HepG2 (cell line): ENCODE data around the gene RBM19. TPM values are rescaled to one million over a fixed set of nuclear protein-coding genes. Genes with fewer than 3 reads are reported as not detected.

Experiments
- ATAC-seq: fragments of 200-7000 bp; cut with Tn5 transposase; 3 replicates; pipeline ENCODE4 v1.9.1; 2020; ENCODE audit warnings: mild to moderate bottlenecking, moderate library complexity
- BruUV-seq: library from RNA; stranded (reverse); fragments of 400-500 nt; replicated peaks from 2 replicates; lab custom pipeline; 2021; lab: Mats Ljungman, UMichigan
- CTCF ChIA-PET: fragments of 300-600 bp; formaldehyde crosslinking; extraction: SDS; loops from one replicate; lab custom pipeline; 2021; ENCODE audit warnings: low total read pairs, inconsistent platforms, low intra/inter-chr PET ratio; lab: Yijun Ruan, JAX
- POLR2A ChIA-PET: fragments of 350-600 bp; sonication (Branson Sonifier 250); formaldehyde crosslinking; loops from one replicate; lab custom pipeline; 2020; ENCODE audit warnings: antibody characterized with exemption, inconsistent platforms; lab: Yijun Ruan, JAX
- DNase-seq: peaks from one replicate; pipeline ENCODE4 v3.0.0-alpha.2; 2015; ENCODE audit warnings: low spot score
- FAIRE-seq: peaks from 3 replicates; lab custom pipeline; 2011; peaks lifted over from hg19 to GRCh38; lab: Jason Lieb, UNC
- H2AFZ ChIP-seq: one replicate; pipeline ENCODE4 v1.6.1; 2011; ENCODE audit warnings: low read length, inconsistent platforms
- H3K27ac ChIP-seq: fragments of 300-600 bp; 3 replicates; pipeline ENCODE4 v1.8.0; 2011; ENCODE audit warnings: mixed run types, mild to moderate bottlenecking, mixed read lengths, low read length, inconsistent platforms; ENCODE audit not compliant: insufficient read depth; ENCODE audit errors: extremely low read length
- H3K27me3 ChIP-seq, 2 experiments: fragments of 200-600 bp in 1 of 2; 2 replicates in 1 of 2; 3 replicates in 1 of 2; pipeline versions ENCODE4 v1.6.0 to v1.8.0; 2011; ENCODE audit warnings: low read length in 2 of 2, mild to moderate bottlenecking in 2 of 2, moderate library complexity in 2 of 2, inconsistent platforms in 1 of 2; ENCODE audit not compliant: insufficient read depth in 2 of 2, control insufficient read depth in 1 of 2
- H3K36me3 ChIP-seq, 2 experiments: fragments of 200-600 bp in 1 of 2; replicated peaks in 1 of 2; 2 replicates in 1 of 2; 3 replicates in 1 of 2; pipeline versions ENCODE4 v1.5.1 to v1.8.0; 2011; ENCODE audit warnings: low read length in 2 of 2, inconsistent platforms in 1 of 2; ENCODE audit not compliant: insufficient read depth in 2 of 2, control insufficient read depth in 1 of 2
- H3K4me1 ChIP-seq: 2 replicates; pipeline ENCODE4 v1.5.1; 2012; ENCODE audit warnings: low read length, inconsistent platforms; ENCODE audit not compliant: insufficient read depth
- H3K4me2 ChIP-seq: 2 replicates; pipeline ENCODE4 v1.6.0; 2011; ENCODE audit warnings: low read depth, low read length, inconsistent platforms
- H3K4me3 ChIP-seq, 3 experiments: fragments of 200-600 bp in 1 of 3; sonication (generic), shearing (Covaris generic) in 1 of 3; replicated peaks in 1 of 3; 2 replicates each; pipeline ENCODE4 v1.5.1; 2011 to 2016; ENCODE audit warnings: low read length in 3 of 3, inconsistent platforms in 2 of 3, low read depth in 2 of 3, mild to moderate bottlenecking in 2 of 3, control low read depth in 1 of 3, mixed read lengths in 1 of 3; ENCODE audit not compliant: insufficient read depth in 1 of 3
- H3K79me2 ChIP-seq: one replicate; pipeline ENCODE4 v1.6.1; 2011; ENCODE audit warnings: low read length, inconsistent platforms; ENCODE audit not compliant: insufficient read depth
- H3K9ac ChIP-seq: 2 replicates; pipeline ENCODE4 v1.6.0; 2011; ENCODE audit warnings: mild to moderate bottlenecking, low read depth, low read length, inconsistent platforms; ENCODE audit not compliant: insufficient read depth
- H3K9me3 ChIP-seq: 2 replicates; pipeline ENCODE4 v1.5.1; 2012; ENCODE audit warnings: mild to moderate bottlenecking, low read length
- H4K20me1 ChIP-seq: 2 replicates; pipeline ENCODE4 v1.6.0; 2011; ENCODE audit warnings: inconsistent platforms, mild to moderate bottlenecking, low read length, moderate library complexity; ENCODE audit not compliant: insufficient read depth
- EZH2 ChIP-seq: conservative IDR thresholded peaks from 2 replicates; pipeline ENCODE4 v1.6.1; 2012; ENCODE audit warnings: mild to moderate bottlenecking, low read depth, low read length, moderate library complexity
- JUND ChIP-seq: sonication (generic); formaldehyde crosslinking; IDR thresholded peaks from 2 replicates; pipeline ENCODE4 v1.8.0; 2022; ENCODE audit warnings: mild to moderate bottlenecking, missing genetic modification reagents
- NR2C2 ChIP-seq: sonication (generic); formaldehyde crosslinking; IDR thresholded peaks from 2 replicates; pipeline ENCODE4 v1.4.0; 2020; ENCODE audit warnings: missing genetic modification reagents, mild to moderate bottlenecking, moderate library complexity, borderline replicate concordance
- PTBP1 ChIP-seq: fragments of 200-400 bp; formaldehyde crosslinking; IDR thresholded peaks from 2 replicates; pipeline ENCODE4 v1.6.1; 2018; ENCODE audit warnings: low read length, low read depth; ENCODE audit not compliant: poor library complexity, severe bottlenecking
- RBM39 ChIP-seq: fragments of 200-400 bp; formaldehyde crosslinking; IDR thresholded peaks from one replicate; pipeline ENCODE4 v1.6.1; 2018; ENCODE audit warnings: antibody characterized with exemption, mild to moderate bottlenecking, low read depth, low read length; ENCODE audit not compliant: poor library complexity, severe bottlenecking
- SMAD3 ChIP-seq: sonication (generic); formaldehyde crosslinking; IDR thresholded peaks from 2 replicates; pipeline ENCODE4 v1.4.0; 2020; ENCODE audit warnings: missing genetic modification reagents
- STAG1 ChIP-seq: sonication (generic); formaldehyde crosslinking; IDR thresholded peaks from 2 replicates; pipeline ENCODE4 v1.4.0; 2020; ENCODE audit warnings: missing genetic modification reagents
- TRIM24 ChIP-seq: sonication (generic); formaldehyde crosslinking; IDR thresholded peaks from 2 replicates; pipeline ENCODE4 v1.8.0; 2022; ENCODE audit warnings: mild to moderate bottlenecking, missing genetic modification reagents
- ZBTB21 ChIP-seq: sonication (generic); formaldehyde crosslinking; IDR thresholded peaks from 2 replicates; pipeline ENCODE4 v1.4.0; 2020; ENCODE audit warnings: missing genetic modification reagents
- ZBTB3 ChIP-seq: sonication (generic); formaldehyde crosslinking; IDR thresholded peaks from 2 replicates; pipeline ENCODE4 v1.4.0; 2020; ENCODE audit warnings: low read depth, mild to moderate bottlenecking, moderate library complexity, missing genetic modification reagents, borderline replicate concordance
- ZNF337 ChIP-seq: sonication (generic); formaldehyde crosslinking; IDR thresholded peaks from 2 replicates; pipeline ENCODE4 v1.5.1; 2020; ENCODE audit warnings: missing genetic modification reagents, low read depth, mild to moderate bottlenecking, borderline replicate concordance
- ZNF343 ChIP-seq: sonication (generic); formaldehyde crosslinking; IDR thresholded peaks from 2 replicates; pipeline ENCODE4 v1.4.0; 2020; ENCODE audit warnings: mild to moderate bottlenecking, missing genetic modification reagents
- ZNF441 ChIP-seq: sonication (generic); formaldehyde crosslinking; IDR thresholded peaks from 2 replicates; pipeline ENCODE4 v1.7.0; 2021; ENCODE audit warnings: missing genetic modification reagents, borderline replicate concordance
- WGBS: methylation state at CpG from one replicate; pipeline ENCODE4 v1.1.6; 2017; ENCODE audit warnings: low lambda C conversion rate; 5-methylcytosine and 5-hydroxymethylcytosine counted together
- in situ Hi-C: cut with HindIII; loops from 2 replicates; pipeline ENCODE4 v1.10.0; 2017; ENCODE audit warnings: low pct_unique_long_range_greater_than_20kb; ENCODE audit not compliant: extremely low pct_ligation_motif_present
- intact Hi-C: fragments of 100-400 bp; cut with micrococcal nuclease; formaldehyde crosslinking; loops from one replicate; pipeline ENCODE4 v1.10.0; 2022; ENCODE audit not compliant: unreplicated experiment
- polyA plus RNA-seq, 8 experiments: library from polyadenylated mRNA; depleted of rRNA in 3 of 8; stranded (reverse) in 7 of 8; unstranded in 1 of 8; fragments of >200 nt; fragmentation: Illumina TruSeq in 4 of 8; extraction: Trizol in 4 of 8; gene quantifications; 2 replicates each; pipeline versions ENCODE4 v1.2.1 to v1.2.3, GENCODE V29; 2011 to 2016; ENCODE audit warnings: low read depth in 4 of 8, missing spikeins in 1 of 8, mixed read lengths in 1 of 8; ENCODE audit not compliant: insufficient read depth in 1 of 8
- total RNA-seq, 5 experiments: library from RNA; depleted of rRNA; stranded (reverse); fragments of >200 nt; fragmentation: Illumina TruSeq; extraction: Trizol; gene quantifications; 2 replicates each; pipeline ENCODE4 v1.2.3, GENCODE V29; 2016; ENCODE audit warnings: low read depth in 1 of 5
- TF ChIP-seq, protein P1 (sequence below): sonication (generic); formaldehyde crosslinking; IDR thresholded peaks from 2 replicates; pipeline ENCODE4 v1.5.1; 2020; ENCODE audit warnings: mild to moderate bottlenecking, missing genetic modification reagents, borderline replicate concordance
- TF ChIP-seq, protein P2 (sequence below): sonication (generic); formaldehyde crosslinking; IDR thresholded peaks from 2 replicates; pipeline ENCODE4 v1.4.0; 2020; ENCODE audit warnings: mild to moderate bottlenecking, low read depth, missing genetic modification reagents
- TF ChIP-seq, protein P3 (sequence below): sonication (generic); formaldehyde crosslinking; IDR thresholded peaks from 2 replicates; pipeline ENCODE4 v1.4.0; 2020; ENCODE audit warnings: missing genetic modification reagents

RBM19 gene
- total and polyA plus RNA-seq, 2 of the 13 experiments (the other 11 are each of a cell fraction or from before 2014, with no cell fraction given): 19.3 to 32.2 TPM

DNA sequence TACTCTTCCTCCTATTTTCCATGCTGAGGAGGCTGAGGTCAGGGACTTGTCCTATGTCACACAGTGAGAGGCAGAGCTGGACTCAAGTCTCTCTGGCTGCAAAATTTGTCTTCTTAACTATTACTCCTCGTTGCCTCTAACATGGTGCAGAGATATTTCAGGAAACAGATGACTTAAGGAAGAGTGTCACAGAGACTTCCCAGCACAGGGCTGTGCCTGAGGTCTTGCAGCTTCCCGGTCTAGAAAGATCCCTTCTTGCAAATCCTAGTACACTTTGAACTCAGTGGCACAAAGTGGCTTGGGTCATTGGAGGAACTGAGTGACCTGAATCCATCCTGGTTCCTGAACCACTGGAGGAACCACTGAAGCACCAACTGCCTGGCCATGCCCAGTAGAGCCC is 17.1 kb upstream of the RBM19 start:
- no peak for FAIRE-seq
- H3K27ac ChIP-seq: no peak overlapping the region
- ATAC-seq: no peak
- DNase-seq: no peak
- BruUV-seq: no TSS peak
- H2AFZ ChIP-seq: no peak overlapping the region
- CTCF ChIA-PET: no interaction called here
- H3K36me3 ChIP-seq: no peaks in the 10 kb centered on the region
- POLR2A ChIA-PET: no interaction called here
- 10% methylated on average over 2 of the region's 2 CpGs for WGBS
- intact Hi-C loops: no loop called here
- no peaks in the 10 kb centered on the region for H3K79me2 ChIP-seq
- no peaks in the 10 kb centered on the region for H4K20me1 ChIP-seq
- H3K27me3 ChIP-seq: no peaks in the 10 kb centered on the region
- in situ Hi-C loops: loop anchor here (10.0 to 25.0 kb wide), 4 partner anchors 232 to 1929 kb away; no protein-coding TSS in a partner anchor
- H3K4me1 ChIP-seq: peaks cover 42% of the 10 kb centered on the region
- H3K9me3 ChIP-seq: no peaks in the 10 kb centered on the region
- H3K4me3 ChIP-seq: no peak overlapping the region
- no peak overlapping the region for H3K4me2 ChIP-seq
- H3K9ac ChIP-seq: no peak overlapping the region
- TF ChIP-seq RBM39: no peak
- no peak for TF ChIP-seq EZH2
- no peak for TF ChIP-seq STAG1 (CRISPR knock-in tag)
- no peak for TF ChIP-seq ZNF343 (CRISPR knock-in tag)
- TF ChIP-seq ZNF337 (CRISPR knock-in tag): no peak
- TF ChIP-seq, protein P1, sequence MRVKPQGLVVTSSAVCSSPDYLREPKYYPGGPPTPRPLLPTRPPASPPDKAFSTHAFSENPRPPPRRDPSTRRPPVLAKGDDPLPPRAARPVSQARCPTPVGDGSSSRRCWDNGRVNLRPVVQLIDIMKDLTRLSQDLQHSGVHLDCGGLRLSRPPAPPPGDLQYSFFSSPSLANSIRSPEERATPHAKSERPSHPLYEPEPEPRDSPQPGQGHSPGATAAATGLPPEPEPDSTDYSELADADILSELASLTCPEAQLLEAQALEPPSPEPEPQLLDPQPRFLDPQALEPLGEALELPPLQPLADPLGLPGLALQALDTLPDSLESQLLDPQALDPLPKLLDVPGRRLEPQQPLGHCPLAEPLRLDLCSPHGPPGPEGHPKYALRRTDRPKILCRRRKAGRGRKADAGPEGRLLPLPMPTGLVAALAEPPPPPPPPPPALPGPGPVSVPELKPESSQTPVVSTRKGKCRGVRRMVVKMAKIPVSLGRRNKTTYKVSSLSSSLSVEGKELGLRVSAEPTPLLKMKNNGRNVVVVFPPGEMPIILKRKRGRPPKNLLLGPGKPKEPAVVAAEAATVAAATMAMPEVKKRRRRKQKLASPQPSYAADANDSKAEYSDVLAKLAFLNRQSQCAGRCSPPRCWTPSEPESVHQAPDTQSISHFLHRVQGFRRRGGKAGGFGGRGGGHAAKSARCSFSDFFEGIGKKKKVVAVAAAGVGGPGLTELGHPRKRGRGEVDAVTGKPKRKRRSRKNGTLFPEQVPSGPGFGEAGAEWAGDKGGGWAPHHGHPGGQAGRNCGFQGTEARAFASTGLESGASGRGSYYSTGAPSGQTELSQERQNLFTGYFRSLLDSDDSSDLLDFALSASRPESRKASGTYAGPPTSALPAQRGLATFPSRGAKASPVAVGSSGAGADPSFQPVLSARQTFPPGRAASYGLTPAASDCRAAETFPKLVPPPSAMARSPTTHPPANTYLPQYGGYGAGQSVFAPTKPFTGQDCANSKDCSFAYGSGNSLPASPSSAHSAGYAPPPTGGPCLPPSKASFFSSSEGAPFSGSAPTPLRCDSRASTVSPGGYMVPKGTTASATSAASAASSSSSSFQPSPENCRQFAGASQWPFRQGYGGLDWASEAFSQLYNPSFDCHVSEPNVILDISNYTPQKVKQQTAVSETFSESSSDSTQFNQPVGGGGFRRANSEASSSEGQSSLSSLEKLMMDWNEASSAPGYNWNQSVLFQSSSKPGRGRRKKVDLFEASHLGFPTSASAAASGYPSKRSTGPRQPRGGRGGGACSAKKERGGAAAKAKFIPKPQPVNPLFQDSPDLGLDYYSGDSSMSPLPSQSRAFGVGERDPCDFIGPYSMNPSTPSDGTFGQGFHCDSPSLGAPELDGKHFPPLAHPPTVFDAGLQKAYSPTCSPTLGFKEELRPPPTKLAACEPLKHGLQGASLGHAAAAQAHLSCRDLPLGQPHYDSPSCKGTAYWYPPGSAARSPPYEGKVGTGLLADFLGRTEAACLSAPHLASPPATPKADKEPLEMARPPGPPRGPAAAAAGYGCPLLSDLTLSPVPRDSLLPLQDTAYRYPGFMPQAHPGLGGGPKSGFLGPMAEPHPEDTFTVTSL: no peak
- TF ChIP-seq, protein P2, sequence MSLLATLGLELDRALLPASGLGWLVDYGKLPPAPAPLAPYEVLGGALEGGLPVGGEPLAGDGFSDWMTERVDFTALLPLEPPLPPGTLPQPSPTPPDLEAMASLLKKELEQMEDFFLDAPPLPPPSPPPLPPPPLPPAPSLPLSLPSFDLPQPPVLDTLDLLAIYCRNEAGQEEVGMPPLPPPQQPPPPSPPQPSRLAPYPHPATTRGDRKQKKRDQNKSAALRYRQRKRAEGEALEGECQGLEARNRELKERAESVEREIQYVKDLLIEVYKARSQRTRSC (CRISPR knock-in tag): no peak
- no peak for TF ChIP-seq SMAD3 (CRISPR knock-in tag)
- no peak for TF ChIP-seq JUND
- TF ChIP-seq, protein P3, sequence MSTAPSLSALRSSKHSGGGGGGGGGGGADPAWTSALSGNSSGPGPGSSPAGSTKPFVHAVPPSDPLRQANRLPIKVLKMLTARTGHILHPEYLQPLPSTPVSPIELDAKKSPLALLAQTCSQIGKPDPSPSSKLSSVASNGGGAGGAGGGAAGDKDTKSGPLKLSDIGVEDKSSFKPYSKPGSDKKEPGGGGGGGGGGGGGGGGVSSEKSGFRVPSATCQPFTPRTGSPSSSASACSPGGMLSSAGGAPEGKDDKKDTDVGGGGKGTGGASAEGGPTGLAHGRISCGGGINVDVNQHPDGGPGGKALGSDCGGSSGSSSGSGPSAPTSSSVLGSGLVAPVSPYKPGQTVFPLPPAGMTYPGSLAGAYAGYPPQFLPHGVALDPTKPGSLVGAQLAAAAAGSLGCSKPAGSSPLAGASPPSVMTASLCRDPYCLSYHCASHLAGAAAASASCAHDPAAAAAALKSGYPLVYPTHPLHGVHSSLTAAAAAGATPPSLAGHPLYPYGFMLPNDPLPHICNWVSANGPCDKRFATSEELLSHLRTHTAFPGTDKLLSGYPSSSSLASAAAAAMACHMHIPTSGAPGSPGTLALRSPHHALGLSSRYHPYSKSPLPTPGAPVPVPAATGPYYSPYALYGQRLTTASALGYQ (CRISPR knock-in tag): no peak
- no peak for TF ChIP-seq PTBP1
- no peak for TF ChIP-seq TRIM24
- TF ChIP-seq ZBTB3 (CRISPR knock-in tag): no peak
- no peak for TF ChIP-seq ZBTB21 (CRISPR knock-in tag)
- TF ChIP-seq ZNF441 (CRISPR knock-in tag): no peak
- no peak for TF ChIP-seq NR2C2 (CRISPR knock-in tag)
